GM23338 (cell line): ENCODE results near the gene TBC1D14. TPM values are rescaled to one million over a fixed set of nuclear protein-coding genes. Genes with fewer than 3 reads are reported as not detected.

ENCODE experiments used
- ATAC-seq: fragments of 200-7000 bp; cut with Tn5 transposase; 3 replicates; pipeline ENCODE4 v1.9.1; 2020
- DNase-seq: peaks from one replicate; pipeline ENCODE4 v3.0.0-alpha.2; 2015; ENCODE audit warnings: low spot score
- H2AFZ ChIP-seq: fragments of 200-600 bp; sonication (generic); 2 replicates; pipeline ENCODE4 v1.8.0; 2016; ENCODE audit warnings: antibody characterized with exemption, mild to moderate bottlenecking, moderate library complexity
- H3F3A ChIP-seq: fragments of 200-600 bp; sonication (generic); replicated peaks from 2 replicates; pipeline ENCODE4 v1.8.0; 2017; ENCODE audit warnings: antibody characterized with exemption, mixed run types, low read depth
- H3K27ac ChIP-seq: fragments of 200-600 bp; sonication (generic); 2 replicates; pipeline ENCODE4 v1.6.1; 2016; ENCODE audit warnings: low read depth
- H3K27me3 ChIP-seq: fragments of 200-600 bp; sonication (generic); 2 replicates; pipeline ENCODE4 v1.8.0; 2016; ENCODE audit warnings: mild to moderate bottlenecking, mixed run types, moderate library complexity; ENCODE audit not compliant: insufficient read depth
- H3K36me3 ChIP-seq: fragments of 200-600 bp; sonication (generic); 2 replicates; pipeline ENCODE4 v1.8.0; 2016; ENCODE audit warnings: mild to moderate bottlenecking; ENCODE audit not compliant: insufficient read depth
- H3K4me1 ChIP-seq: fragments of 200-600 bp; sonication (generic); 2 replicates; pipeline ENCODE4 v1.8.0; 2016; ENCODE audit warnings: mild to moderate bottlenecking, moderate library complexity; ENCODE audit not compliant: insufficient read depth
- H3K4me2 ChIP-seq: fragments of 200-600 bp; sonication (generic); 2 replicates; pipeline ENCODE4 v1.7.1; 2017; ENCODE audit warnings: mixed run types
- H3K4me3 ChIP-seq: fragments of 200-600 bp; sonication (generic); 2 replicates; pipeline ENCODE4 v1.6.1; 2016; ENCODE audit warnings: mixed run types
- H3K79me2 ChIP-seq: fragments of 200-600 bp; sonication (generic); replicated peaks from 2 replicates; pipeline ENCODE4 v1.8.0; 2017; ENCODE audit warnings: mild to moderate bottlenecking; ENCODE audit not compliant: insufficient read depth
- H3K9me2 ChIP-seq: fragments of 200-600 bp; sonication (generic); 2 replicates; pipeline ENCODE4 v1.8.0; 2017; ENCODE audit not compliant: insufficient read depth
- H4K20me1 ChIP-seq: fragments of 200-600 bp; sonication (generic); replicated peaks from 2 replicates; pipeline ENCODE4 v1.8.0; 2017; ENCODE audit warnings: mild to moderate bottlenecking; ENCODE audit not compliant: insufficient read depth
- H3K27ac Mint-ChIP-seq: 2 replicates; pipeline ENCODE4 v1.8.0; 2020; ENCODE audit warnings: inconsistent platforms, mild to moderate bottlenecking, moderate library complexity, mixed read lengths
- H3K27me3 Mint-ChIP-seq: 3 replicates; pipeline ENCODE4 v1.8.0; 2022; ENCODE audit warnings: low read depth, mild to moderate bottlenecking, moderate library complexity, mixed read lengths, inconsistent platforms; ENCODE audit not compliant: insufficient read depth, poor library complexity
- H3K36me3 Mint-ChIP-seq: 3 replicates; pipeline ENCODE4 v1.8.0; 2021; ENCODE audit warnings: low read depth, mild to moderate bottlenecking, inconsistent platforms, moderate library complexity, mixed read lengths
- H3K4me1 Mint-ChIP-seq: 3 replicates; pipeline ENCODE4 v1.8.0; 2020; ENCODE audit warnings: mild to moderate bottlenecking, inconsistent platforms, mixed read lengths
- H3K4me3 Mint-ChIP-seq: 3 replicates; pipeline ENCODE4 v1.8.0; 2021; ENCODE audit warnings: moderate library complexity, mild to moderate bottlenecking, inconsistent platforms, mixed read lengths
- H3K9me3 Mint-ChIP-seq: 3 replicates; pipeline ENCODE4 v1.8.0; 2020; ENCODE audit warnings: moderate library complexity, mild to moderate bottlenecking, inconsistent platforms, mixed read lengths
- CTCF ChIP-seq, 2 experiments: fragments of 200-600 bp in 1 of 2; sonication (generic) in 1 of 2; conservative IDR thresholded peaks; 2 replicates each; pipeline versions ENCODE4 v1.5.1 to v1.6.1; 2016 to 2017; ENCODE audit warnings: antibody characterized with exemption in 2 of 2, low read depth in 2 of 2, mild to moderate bottlenecking in 2 of 2, moderate library complexity in 1 of 2
- NANOG ChIP-seq: IDR thresholded peaks from 2 replicates; pipeline ENCODE4 v1.6.1; 2016; ENCODE audit warnings: antibody characterized with exemption, borderline replicate concordance
- POLR2AphosphoS5 ChIP-seq: IDR thresholded peaks from 2 replicates; pipeline ENCODE4 v1.6.1; 2016; ENCODE audit warnings: antibody characterized with exemption, low read depth
- REST ChIP-seq: IDR thresholded peaks from one replicate; pipeline ENCODE4 v1.6.1; 2018; ENCODE audit warnings: antibody characterized with exemption; ENCODE audit not compliant: unreplicated experiment
- polyA plus RNA-seq: library from polyadenylated mRNA; unstranded; fragments of >200 nt; fragmentation: Nextera tagmentation; extraction: Ambion mirVana; gene quantifications from 2 replicates; pipeline ENCODE4 v1.2.1, GENCODE V29; 2016
- total RNA-seq: library from RNA; depleted of rRNA; stranded (reverse); fragments of >200 nt; shearing (Covaris generic); gene quantifications from 2 replicates; pipeline ENCODE4 v1.2.3, GENCODE V29; 2014

Gene TBC1D14
- total and polyA plus RNA-seq, 2 experiments from 2014 or later: 18.2 to 59.7 TPM

- TF ChIP-seq POLR2AphosphoS5 (no peak), NANOG (no peak)
These were observed 97.7 kb downstream of the TBC1D14 start (continued) for GRCh38 chr4:7007142-7007907.

GRCh38 chr4:7007944-7008343 lies 98.3 kb downstream of the TBC1D14 start:
- H3K4me1 ChIP-seq: peaks cover 17% of the 10 kb centered on the region
- H3K36me3 Mint-ChIP-seq: peaks cover 70% of the 10 kb centered on the region
- peaks cover 9% of the 10 kb centered on the region for H3K27me3 Mint-ChIP-seq
- H3K4me3 ChIP-seq: no peak overlapping the region
- 0 out of 2 replicates have a peak, but pooled peaks cover 4% of the 10 kb centered on the region for H3F3A ChIP-seq
- no peak for TF ChIP-seq NANOG
- TF ChIP-seq CTCF (conservative IDR thresholded peaks at IDR 0.05; ENCODE audit: low read depth in 2 of 2): peak in 1 of 2 experiments; percentile 29; a peak in 1 of 4 replicates
- peaks cover 59% of the 10 kb centered on the region for H4K20me1 ChIP-seq
- no peak overlapping the region for H3K27ac Mint-ChIP-seq
- no peak overlapping the region for H3K4me3 Mint-ChIP-seq
- peaks cover 19% of the 10 kb centered on the region; the same call in 1 of the 2 replicates for H3K36me3 ChIP-seq
- DNase-seq (peak; percentile 73), ATAC-seq (peak; percentile 77)
- H2AFZ ChIP-seq: no peak overlapping the region
- H3K4me2 ChIP-seq: no peak overlapping the region
- H3K27ac ChIP-seq: no peak overlapping the region
- no peaks in the 10 kb centered on the region for H3K9me2 ChIP-seq
- no peaks in the 10 kb centered on the region for H3K9me3 Mint-ChIP-seq
- peaks cover 27% of the 10 kb centered on the region for H3K79me2 ChIP-seq
- peaks cover 27% of the 10 kb centered on the region for H3K4me1 Mint-ChIP-seq
- H3K27me3 ChIP-seq: no peaks in the 10 kb centered on the region

- H3K27me3 ChIP-seq: no peaks in the 10 kb centered on the region
- H3K4me3 ChIP-seq: no peak overlapping the region
- Mint-ChIP-seq H3K27ac (no peak overlapping the region), H3K36me3 (peaks cover 70% of the 10 kb centered on the region), H3K4me1 (peaks cover 27% of the 10 kb centered on the region), H3K27me3 (peaks cover 9% of the 10 kb centered on the region), H3K9me3 (no peaks in the 10 kb centered on the region), H3K4me3 (no peak overlapping the region)
- H2AFZ ChIP-seq: no peak overlapping the region
- 0 out of 2 replicates have a peak, but pooled peaks cover 4% of the 10 kb centered on the region for H3F3A ChIP-seq
- H3K4me2 ChIP-seq: no peak overlapping the region
- no peaks in the 10 kb centered on the region for H3K9me2 ChIP-seq
- no peak for TF ChIP-seq REST
- DNase-seq (no peak), ATAC-seq (no peak)
- peaks cover 25% of the 10 kb centered on the region for H3K79me2 ChIP-seq
- peaks cover 61% of the 10 kb centered on the region for H4K20me1 ChIP-seq
- H3K27ac ChIP-seq: no peak overlapping the region
- peaks cover 14% of the 10 kb centered on the region for H3K36me3 ChIP-seq
- peaks cover 17% of the 10 kb centered on the region for H3K4me1 ChIP-seq
These were observed 99.9 kb downstream of the TBC1D14 start for GRCh38 chr4:7009564-7009963.
